ENCODE data around the gene ATP8A2. TPM values are rescaled to one million over a fixed set of nuclear protein-coding genes. Genes with fewer than 3 reads are reported as not detected.

Gene ATP8A2
- total RNA-seq, 2 experiments from 2014 or later = not detected

GRCh38 chr13:25939961-25940687 is 568.4 kb downstream of the ATP8A2 start:
- no TSS peak for BruUV-seq (replicated peaks)
- no peak overlapping the region for H3K27ac ChIP-seq (ENCODE audit: low read depth, low read length, poor library complexity, severe bottlenecking)
- H3K36me3 ChIP-seq (ENCODE audit: insufficient read depth, low read length) = no peaks in the 10 kb centered on the region
- intact Hi-C loops (cut with micrococcal nuclease; ENCODE audit: unreplicated experiment) = no loop called here
- TF ChIP-seq CTCF (conservative IDR thresholded peaks at IDR 0.05; ENCODE audit: low read length) (no peak), EZH2phosphoT487 (IDR thresholded peaks at IDR 0.05; ENCODE audit: borderline replicate concordance, low read depth, low read length) (no peak)
- CTCF ChIA-PET (ENCODE audit: unreplicated experiment) = no interaction called here
- H3K79me2 ChIP-seq (ENCODE audit: insufficient read depth, low read depth, low read length) = no peaks in the 10 kb centered on the region
- no peak overlapping the region for H3K4me3 ChIP-seq (ENCODE audit: low read depth, low read length, poor library complexity, severe bottlenecking)
- H3K9me2 ChIP-seq (ENCODE audit: insufficient read depth, low read length) = no peaks in the 10 kb centered on the region
- no peak overlapping the region for H3K4me2 ChIP-seq (ENCODE audit: low read length)
- POLR2A ChIA-PET = no interaction called here
- no peaks in the 10 kb centered on the region for H4K20me1 ChIP-seq (ENCODE audit: insufficient read depth, low read length)
- no peaks in the 10 kb centered on the region for H3K9me3 ChIP-seq (ENCODE audit: low read length)
- H3K4me1 ChIP-seq (ENCODE audit: insufficient read depth, low read length, poor library complexity, severe bottlenecking) = peaks cover 11% of the 10 kb centered on the region
- H2AFZ ChIP-seq (ENCODE audit: low read length) = no peak overlapping the region
- DNase-seq (ENCODE audit: low spot score) = no peak

GRCh38 chr13:25943081-25943480 is 571.3 kb downstream of the ATP8A2 start:
- no peaks in the 10 kb centered on the region for H3K9me2 ChIP-seq (ENCODE audit: insufficient read depth, low read length)
- CTCF ChIA-PET (ENCODE audit: unreplicated experiment) = no interaction called here
- TF ChIP-seq EZH2phosphoT487 (IDR thresholded peaks at IDR 0.05; ENCODE audit: borderline replicate concordance, low read depth, low read length) = no peak
- TF ChIP-seq CTCF (conservative IDR thresholded peaks at IDR 0.05; ENCODE audit: low read length) = no peak
- POLR2A ChIA-PET = interaction anchor here (1.4 kb wide), 1 partner anchor 11 kb away, joined by 3 read pairs; no protein-coding TSS in a partner anchor
- H3K4me2 ChIP-seq (ENCODE audit: low read length) = peak overlapping the region; percentile 8; the same call in 1 of the 2 replicates
- no peaks in the 10 kb centered on the region for H3K79me2 ChIP-seq (ENCODE audit: insufficient read depth, low read depth, low read length)
- intact Hi-C loops (cut with micrococcal nuclease; ENCODE audit: unreplicated experiment) = no loop called here
- no TSS peak for BruUV-seq (replicated peaks)
- peak; percentile 36 for DNase-seq (ENCODE audit: low spot score)
- H4K20me1 ChIP-seq (ENCODE audit: insufficient read depth, low read length) = no peaks in the 10 kb centered on the region
- no peak overlapping the region for H2AFZ ChIP-seq (ENCODE audit: low read length)
- H3K36me3 ChIP-seq (ENCODE audit: insufficient read depth, low read length) = no peaks in the 10 kb centered on the region
- no peak overlapping the region for H3K27ac ChIP-seq (ENCODE audit: low read depth, low read length, poor library complexity, severe bottlenecking)
- H3K9me3 ChIP-seq (ENCODE audit: low read length) = no peaks in the 10 kb centered on the region
- H3K4me1 ChIP-seq (ENCODE audit: insufficient read depth, low read length, poor library complexity, severe bottlenecking) = peaks cover 11% of the 10 kb centered on the region
- no peak overlapping the region for H3K4me3 ChIP-seq (ENCODE audit: low read depth, low read length, poor library complexity, severe bottlenecking)

- DNase-seq (ENCODE audit: low spot score) = no peak
- CTCF ChIA-PET (ENCODE audit: unreplicated experiment) = no interaction called here
Observed at GRCh38 chr13:25943658-25944057, 571.9 kb downstream of the ATP8A2 start.

More at GRCh38 chr13:25943658-25944057, 571.9 kb downstream of the ATP8A2 start:
- Histone ChIP-seq H3K4me2 (ENCODE audit: low read length) (0 out of 2 replicates have a peak overlapping the region, but pooled peaks have one; percentile 8), H3K27ac (ENCODE audit: low read depth, low read length, poor library complexity, severe bottlenecking) (no peak overlapping the region), H3K9me2 (ENCODE audit: insufficient read depth, low read length) (no peaks in the 10 kb centered on the region), H3K79me2 (ENCODE audit: insufficient read depth, low read depth, low read length) (no peaks in the 10 kb centered on the region), H3K9me3 (ENCODE audit: low read length) (no peaks in the 10 kb centered on the region), H3K4me1 (ENCODE audit: insufficient read depth, low read length, poor library complexity, severe bottlenecking) (peaks cover 11% of the 10 kb centered on the region), H4K20me1 (ENCODE audit: insufficient read depth, low read length) (no peaks in the 10 kb centered on the region), H2AFZ (ENCODE audit: low read length) (no peak overlapping the region), H3K4me3 (ENCODE audit: low read depth, low read length, poor library complexity, severe bottlenecking) (no peak overlapping the region), H3K36me3 (ENCODE audit: insufficient read depth, low read length) (no peaks in the 10 kb centered on the region)
- POLR2A ChIA-PET = interaction anchor here (1.4 kb wide), 1 partner anchor 11 kb away, joined by 3 read pairs; no protein-coding TSS in a partner anchor
- BruUV-seq (replicated peaks) = no TSS peak
- intact Hi-C loops (cut with micrococcal nuclease; ENCODE audit: unreplicated experiment) = no loop called here
- TF ChIP-seq CTCF (conservative IDR thresholded peaks at IDR 0.05; ENCODE audit: low read length) = no peak
- TF ChIP-seq EZH2phosphoT487 (IDR thresholded peaks at IDR 0.05; ENCODE audit: borderline replicate concordance, low read depth, low read length) = no peak

All from OCI-LY7 (cell line).